ENCODE results near the gene GRK3.

DNA sequence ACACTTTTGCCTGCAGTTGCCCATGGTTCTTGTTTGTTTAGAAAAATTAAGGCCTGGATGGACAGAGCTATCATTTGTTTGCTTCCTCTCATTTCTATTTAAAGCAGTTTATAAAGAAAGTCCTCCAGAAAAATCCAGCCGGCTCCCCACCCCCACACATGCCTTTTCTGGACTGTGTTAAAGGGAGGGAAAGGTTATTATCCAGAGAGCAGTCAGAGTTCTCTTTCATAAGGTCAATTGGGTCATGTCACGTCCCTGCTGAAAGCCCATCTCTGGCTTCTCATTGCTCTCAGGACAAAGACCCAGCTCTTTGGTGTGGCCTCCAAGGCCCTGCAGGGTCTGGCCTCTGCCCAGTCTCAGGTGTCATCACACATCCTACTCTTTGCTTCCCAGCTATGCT lies 9.8 kb upstream of the GRK3 start:
- TF ChIP-seq, protein P1, sequence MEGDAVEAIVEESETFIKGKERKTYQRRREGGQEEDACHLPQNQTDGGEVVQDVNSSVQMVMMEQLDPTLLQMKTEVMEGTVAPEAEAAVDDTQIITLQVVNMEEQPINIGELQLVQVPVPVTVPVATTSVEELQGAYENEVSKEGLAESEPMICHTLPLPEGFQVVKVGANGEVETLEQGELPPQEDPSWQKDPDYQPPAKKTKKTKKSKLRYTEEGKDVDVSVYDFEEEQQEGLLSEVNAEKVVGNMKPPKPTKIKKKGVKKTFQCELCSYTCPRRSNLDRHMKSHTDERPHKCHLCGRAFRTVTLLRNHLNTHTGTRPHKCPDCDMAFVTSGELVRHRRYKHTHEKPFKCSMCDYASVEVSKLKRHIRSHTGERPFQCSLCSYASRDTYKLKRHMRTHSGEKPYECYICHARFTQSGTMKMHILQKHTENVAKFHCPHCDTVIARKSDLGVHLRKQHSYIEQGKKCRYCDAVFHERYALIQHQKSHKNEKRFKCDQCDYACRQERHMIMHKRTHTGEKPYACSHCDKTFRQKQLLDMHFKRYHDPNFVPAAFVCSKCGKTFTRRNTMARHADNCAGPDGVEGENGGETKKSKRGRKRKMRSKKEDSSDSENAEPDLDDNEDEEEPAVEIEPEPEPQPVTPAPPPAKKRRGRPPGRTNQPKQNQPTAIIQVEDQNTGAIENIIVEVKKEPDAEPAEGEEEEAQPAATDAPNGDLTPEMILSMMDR (IDR thresholded peaks at IDR 0.05) = no peak
- TF ChIP-seq POLR2A (IDR thresholded peaks at IDR 0.05) (no peak), EP300 (IDR thresholded peaks at IDR 0.05) (no peak)
